ENCODE results near the gene XXYLT1. TPM values are rescaled to one million over a fixed set of nuclear protein-coding genes. Genes with fewer than 3 reads are reported as not detected.

The XXYLT1 gene
- total and polyA plus RNA-seq, 2 of the 8 experiments (the other 6 are each of a cell fraction or from before 2014, with no cell fraction given), result 18.9 to 23.8 TPM

DNA sequence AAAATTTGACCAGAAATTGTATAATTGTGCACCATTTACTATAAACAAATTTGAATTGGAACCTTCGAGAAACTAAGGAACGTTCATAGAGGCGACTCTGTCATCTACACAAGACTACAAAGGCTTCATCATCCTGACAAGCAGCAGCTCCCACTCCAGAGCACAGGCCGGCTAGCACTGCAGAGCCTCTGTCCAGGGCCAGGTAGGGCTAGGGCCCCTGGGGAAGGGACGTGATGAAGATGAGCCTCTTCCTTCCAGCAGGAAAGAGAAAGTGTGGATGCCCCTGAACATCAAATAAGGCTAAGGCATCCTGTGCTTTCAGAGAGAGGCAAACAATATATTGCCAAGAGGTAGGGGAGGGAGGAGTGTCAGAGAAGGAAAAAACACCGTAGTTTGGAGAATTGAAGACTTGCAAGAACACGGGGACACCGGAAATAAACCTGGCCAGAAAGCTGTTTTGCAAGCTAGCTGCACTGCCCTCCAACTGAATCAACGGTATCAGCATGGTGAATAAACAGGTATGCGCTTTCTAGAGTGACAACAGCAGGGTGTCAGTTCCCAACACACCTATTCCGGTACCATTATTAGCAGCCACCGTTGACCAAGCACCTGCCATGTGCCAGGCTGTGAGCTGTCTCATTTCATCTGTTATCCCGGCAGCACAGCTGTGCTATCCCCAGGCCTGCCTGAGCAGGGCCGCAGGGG is 12.4 kb downstream of the XXYLT1 start:
- Histone ChIP-seq H3K4me3 (ENCODE audit: extremely low read depth in 1 of 4, insufficient read depth in 2 of 4, low read depth in 3 of 4, low read length in 4 of 4) (peak overlapping the region in 1 of 4 experiments; percentile 68; a peak in 2 of 8 replicates), H3K4me1 (replicated peaks in 1 of 4; ENCODE audit: control insufficient read depth in 3 of 4, insufficient read depth in 4 of 4, low read length in 3 of 4) (peaks cover 7 to 41% (median 25%) of the 10 kb centered on the region in 4 experiments)
- CTCF ChIA-PET (ENCODE audit: partially characterized antibody), result interaction anchor here (0.6 to 2.5 kb wide), 11 partner anchors 8 to 1475 kb away, joined by 3 to 7 read pairs (median 4); partner anchors contain the start of gene LSG1

More for the DNA sequence above, 12.4 kb downstream of the XXYLT1 start:
- no peak overlapping the region for H4K8ac ChIP-seq (ENCODE audit: extremely low read depth, insufficient read depth, low read length)
- H3K14ac ChIP-seq (ENCODE audit: insufficient read length), result no peak overlapping the region
- WGBS, 2 experiments (ENCODE audit: extremely low coverage in 1 of 2, insufficient coverage in 1 of 2, insufficient read length in 1 of 2, insufficient replicate concordance in 2 of 2, low coverage in 1 of 2, low lambda C conversion rate in 2 of 2, missing lambda C conversion rate in 1 of 2), result 67% methylated on average over 13 of the region's 14 CpGs; no CpG with 5 or more reads in 1 of the 2 experiments
- no peak overlapping the region for H3K27ac ChIP-seq (ENCODE audit: low read depth, low read length)
- H3K23ac ChIP-seq (ENCODE audit: insufficient read length), result no peak overlapping the region
- H3K56ac ChIP-seq (replicated peaks; ENCODE audit: insufficient read length, low read depth, low read length), result no peak overlapping the region
- H2BK20ac ChIP-seq (ENCODE audit: low read length), result no peak overlapping the region
- H3K79me2 ChIP-seq (ENCODE audit: control insufficient read depth in 1 of 2, insufficient read depth in 2 of 2, low read length in 2 of 2), result peaks cover 0 to 79% of the 10 kb centered on the region in 2 experiments; a peak in 3 of 4 replicates
- DNase-seq (ENCODE audit: low read depth in 1 of 2, low spot score in 2 of 2), result peak in 1 of 2 experiments; percentile 61
- no peak overlapping the region for H2BK15ac ChIP-seq (ENCODE audit: low read length)
- POLR2A ChIA-PET (ENCODE audit: partially characterized antibody), result interaction anchor here (1.1 to 1.7 kb wide), 2 partner anchors 139 to 572 kb away, joined by 4 to 9 read pairs; partner anchors contain the start of gene FAM43A
- no peak overlapping the region for H2AFZ ChIP-seq (ENCODE audit: low read length)
- H3K4ac ChIP-seq (replicated peaks; ENCODE audit: insufficient read length, low read depth, low read length), result no peak overlapping the region
- H2BK120ac ChIP-seq (replicated peaks; ENCODE audit: low read depth, low read length), result no peak overlapping the region
- peaks cover 7% of the 10 kb centered on the region; the same call in 1 of the 2 replicates for H3K23me2 ChIP-seq (ENCODE audit: low read depth, low read length)
- no peak for FAIRE-seq
- H3K79me1 ChIP-seq (ENCODE audit: low read depth, low read length), result peaks cover 26% of the 10 kb centered on the region
- peak overlapping the region; percentile 26; the same call in 1 of the 2 replicates for H2BK5ac ChIP-seq (ENCODE audit: low read depth, low read length)
- H3K9me3 ChIP-seq (ENCODE audit: insufficient read depth in 2 of 2, low read depth in 1 of 2, low read length in 1 of 2), result no peaks in the 10 kb centered on the region
- TF ChIP-seq KDM4A (IDR thresholded peaks at IDR 0.05; ENCODE audit: low read depth, low read length, severe bottlenecking) (no peak), GTF2F1 (IDR thresholded peaks at IDR 0.05; ENCODE audit: borderline replicate concordance, low read depth, low read length) (no peak), CHD1 (IDR thresholded peaks at IDR 0.05; ENCODE audit: low read depth, low read length) (no peak), POLR2A (IDR thresholded peaks at IDR 0.05; ENCODE audit: control extremely low read depth in 1 of 2, low read depth in 2 of 2, low read length in 2 of 2) (0 out of 3 replicates have a peak, but pooled peaks of 1 of the 2 experiments have one; percentile 7)
- TF ChIP-seq, protein P1, sequence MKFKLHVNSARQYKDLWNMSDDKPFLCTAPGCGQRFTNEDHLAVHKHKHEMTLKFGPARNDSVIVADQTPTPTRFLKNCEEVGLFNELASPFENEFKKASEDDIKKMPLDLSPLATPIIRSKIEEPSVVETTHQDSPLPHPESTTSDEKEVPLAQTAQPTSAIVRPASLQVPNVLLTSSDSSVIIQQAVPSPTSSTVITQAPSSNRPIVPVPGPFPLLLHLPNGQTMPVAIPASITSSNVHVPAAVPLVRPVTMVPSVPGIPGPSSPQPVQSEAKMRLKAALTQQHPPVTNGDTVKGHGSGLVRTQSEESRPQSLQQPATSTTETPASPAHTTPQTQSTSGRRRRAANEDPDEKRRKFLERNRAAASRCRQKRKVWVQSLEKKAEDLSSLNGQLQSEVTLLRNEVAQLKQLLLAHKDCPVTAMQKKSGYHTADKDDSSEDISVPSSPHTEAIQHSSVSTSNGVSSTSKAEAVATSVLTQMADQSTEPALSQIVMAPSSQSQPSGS (IDR thresholded peaks at IDR 0.05; ENCODE audit: low read length), result no peak
- TF ChIP-seq, protein P2, sequence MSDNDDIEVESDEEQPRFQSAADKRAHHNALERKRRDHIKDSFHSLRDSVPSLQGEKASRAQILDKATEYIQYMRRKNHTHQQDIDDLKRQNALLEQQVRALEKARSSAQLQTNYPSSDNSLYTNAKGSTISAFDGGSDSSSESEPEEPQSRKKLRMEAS (IDR thresholded peaks at IDR 0.05), result peak; percentile 57
- no peaks in the 10 kb centered on the region for H3K36me3 ChIP-seq (ENCODE audit: control insufficient read depth in 2 of 4, insufficient read depth in 4 of 4, low read length in 3 of 4)
- peak overlapping the region; percentile 9; the same call in 1 of the 2 replicates for H3K18ac ChIP-seq (ENCODE audit: extremely low read depth, low read length)
- 0 out of 2 replicates have a peak overlapping the region, but pooled peaks have one; percentile 66 for H2AK5ac ChIP-seq (ENCODE audit: low read depth, low read length)
- H3K27me3 ChIP-seq (replicated peaks in 1 of 4; ENCODE audit: control insufficient read depth in 3 of 4, extremely low read depth in 1 of 4, insufficient read depth in 3 of 4, low read length in 3 of 4), result no peaks in the 10 kb centered on the region
- 0 out of 2 replicates have a peak overlapping the region, but pooled peaks have one; percentile 1 for H2BK12ac ChIP-seq (ENCODE audit: low read depth, low read length)
- H4K91ac ChIP-seq (replicated peaks; ENCODE audit: insufficient read length, low read length), result no peak overlapping the region
- peak overlapping the region; percentile 83 to 85 for H3K4me2 ChIP-seq (ENCODE audit: insufficient read depth in 1 of 2, low read depth in 2 of 2, low read length in 2 of 2)
- no peak overlapping the region for H3K9ac ChIP-seq (replicated peaks in 1 of 4; ENCODE audit: extremely low read depth in 1 of 4, low read depth in 3 of 4, low read length in 3 of 4)
- H4K5ac ChIP-seq (ENCODE audit: insufficient read length, low read depth, low read length), result no peak overlapping the region
- H4K20me1 ChIP-seq (replicated peaks in 1 of 2; ENCODE audit: control insufficient read depth in 1 of 2, insufficient read depth in 2 of 2, low read length in 2 of 2), result peaks cover 24 to 28% of the 10 kb centered on the region in 2 experiments
